OCI-LY7 (cell line): ENCODE data around the gene LARP7. TPM values are rescaled to one million over a fixed set of nuclear protein-coding genes. Genes with fewer than 3 reads are reported as not detected.

Source experiments
- BruUV-seq: library from RNA; stranded (reverse); fragments of 400-500 nt; replicated peaks from 2 replicates; lab custom pipeline; 2021; lab: Mats Ljungman, UMichigan
- CTCF ChIA-PET: fragments of 300-600 bp; sonication (Branson Sonifier 250); formaldehyde crosslinking; loops from one replicate; lab custom pipeline; 2022; ENCODE audit warnings: antibody characterized with exemption; ENCODE audit not compliant: unreplicated experiment; lab: Charles Lee
- POLR2A ChIA-PET: fragments of 300-600 bp; sonication (Branson Sonifier 250); formaldehyde crosslinking; loops from one replicate; lab custom pipeline; 2022; ENCODE audit warnings: antibody characterized with exemption; lab: Charles Lee
- DNase-seq: peaks from one replicate; pipeline ENCODE4 v3.0.0-alpha.2; 2015; ENCODE audit warnings: low spot score
- H2AFZ ChIP-seq: fragments of 200-600 bp; sonication (generic), shearing (Covaris generic); 2 replicates; pipeline ENCODE4 v1.6.1; 2014; ENCODE audit warnings: mild to moderate bottlenecking, antibody characterized with exemption, low read length, moderate library complexity
- H3K27ac ChIP-seq: fragments of 200-600 bp; sonication (generic); 2 replicates; pipeline ENCODE4 v1.5.1; 2014; ENCODE audit warnings: mixed run types, low read depth, mild to moderate bottlenecking, moderate library complexity, low read length, inconsistent platforms; ENCODE audit not compliant: poor library complexity, severe bottlenecking
- H3K36me3 ChIP-seq: fragments of 200-600 bp; sonication (generic); 2 replicates; pipeline ENCODE4 v1.6.1; 2014; ENCODE audit warnings: mild to moderate bottlenecking, antibody characterized with exemption, low read length, moderate library complexity, mixed read lengths; ENCODE audit not compliant: insufficient read depth
- H3K4me1 ChIP-seq: fragments of 200-600 bp; sonication (generic); 2 replicates; pipeline ENCODE4 v1.5.1; 2014; ENCODE audit warnings: mild to moderate bottlenecking, low read length; ENCODE audit not compliant: insufficient read depth, poor library complexity, severe bottlenecking
- H3K4me2 ChIP-seq: fragments of 200-600 bp; sonication (generic); 2 replicates; pipeline ENCODE4 v1.6.1; 2014; ENCODE audit warnings: mild to moderate bottlenecking, low read length
- H3K4me3 ChIP-seq: fragments of 200-600 bp; sonication (generic); 2 replicates; pipeline ENCODE4 v1.5.1; 2014; ENCODE audit warnings: mild to moderate bottlenecking, low read depth, low read length; ENCODE audit not compliant: poor library complexity, severe bottlenecking
- H3K79me2 ChIP-seq: fragments of 200-600 bp; sonication (generic); 2 replicates; pipeline ENCODE4 v1.6.1; 2016; ENCODE audit warnings: low read depth, mild to moderate bottlenecking, low read length, moderate library complexity, mixed read lengths; ENCODE audit not compliant: insufficient read depth
- H3K9me2 ChIP-seq: fragments of 200-600 bp; sonication (generic); 2 replicates; pipeline ENCODE4 v1.6.1; 2016; ENCODE audit warnings: mild to moderate bottlenecking, low read length, mixed read lengths; ENCODE audit not compliant: insufficient read depth
- H3K9me3 ChIP-seq: fragments of 200-600 bp; sonication (generic); 2 replicates; pipeline ENCODE4 v1.6.1; 2014; ENCODE audit warnings: mild to moderate bottlenecking, mixed run types, low read length, mixed read lengths
- H4K20me1 ChIP-seq: fragments of 200-600 bp; sonication (generic); 2 replicates; pipeline ENCODE4 v1.6.1; 2014; ENCODE audit warnings: mild to moderate bottlenecking, antibody characterized with exemption, low read length, moderate library complexity, mixed read lengths; ENCODE audit not compliant: insufficient read depth
- CTCF ChIP-seq: fragments of 200-600 bp; sonication (generic); conservative IDR thresholded peaks from 2 replicates; pipeline ENCODE4 v1.5.1; 2014; ENCODE audit warnings: mild to moderate bottlenecking, antibody characterized with exemption, low read length, moderate library complexity, mixed read lengths
- EZH2phosphoT487 ChIP-seq: fragments of 200-600 bp; sonication (generic); IDR thresholded peaks from 2 replicates; pipeline ENCODE4 v1.6.1; 2018; ENCODE audit warnings: low read depth, borderline replicate concordance, mild to moderate bottlenecking, mixed run types, antibody characterized with exemption, low read length, moderate library complexity, mixed read lengths
- intact Hi-C: fragments of 100-400 bp; cut with micrococcal nuclease; formaldehyde crosslinking; loops from one replicate; pipeline ENCODE4 v1.10.0; 2022; ENCODE audit not compliant: unreplicated experiment
- total RNA-seq, 2 experiments: library from RNA; depleted of rRNA in 1 of 2; stranded (reverse); fragments of >200 nt in 1 of 2; shearing (Covaris generic) in 1 of 2; gene quantifications; 2 replicates each; pipeline ENCODE4 v1.2.3, GENCODE V29; 2014 to 2022

The LARP7 gene
- total RNA-seq, 2 experiments from 2014 or later = 35.0 to 53.9 TPM

GRCh38 chr4:112650332-112650731 lies 13.4 kb downstream of the LARP7 start:
- Histone ChIP-seq H3K9me3 (no peaks in the 10 kb centered on the region), H3K4me3 (no peak overlapping the region), H3K4me2 (no peak overlapping the region), H3K79me2 (no peaks in the 10 kb centered on the region), H3K36me3 (peaks cover 97% of the 10 kb centered on the region), H3K27ac (no peak overlapping the region), H3K9me2 (no peaks in the 10 kb centered on the region), H4K20me1 (no peaks in the 10 kb centered on the region), H2AFZ (no peak overlapping the region), H3K4me1 (no peaks in the 10 kb centered on the region)
- POLR2A ChIA-PET = no interaction called here
- DNase-seq = no peak
- TF ChIP-seq CTCF (no peak), EZH2phosphoT487 (no peak)
- intact Hi-C loops = no loop called here
- CTCF ChIA-PET = no interaction called here
- BruUV-seq = no TSS peak

GRCh38 chr4:112651641-112652040 lies 14.7 kb downstream of the LARP7 start:
- H3K36me3 ChIP-seq = peaks cover 98% of the 10 kb centered on the region
- H3K9me2 ChIP-seq = no peaks in the 10 kb centered on the region
- H3K27ac ChIP-seq = no peak overlapping the region
- no peak overlapping the region for H3K4me3 ChIP-seq
- intact Hi-C loops = no loop called here
- ChIA-PET CTCF (no interaction called here), POLR2A (no interaction called here)
- H4K20me1 ChIP-seq = no peaks in the 10 kb centered on the region
- H3K4me1 ChIP-seq = no peaks in the 10 kb centered on the region
- H2AFZ ChIP-seq = no peak overlapping the region
- no peak overlapping the region for H3K4me2 ChIP-seq
- no peak for DNase-seq
- no TSS peak for BruUV-seq
- H3K79me2 ChIP-seq = no peaks in the 10 kb centered on the region
- TF ChIP-seq EZH2phosphoT487 = no peak
- no peak for TF ChIP-seq CTCF
- no peaks in the 10 kb centered on the region for H3K9me3 ChIP-seq

- H3K9me3 ChIP-seq = no peaks in the 10 kb centered on the region
- BruUV-seq = no TSS peak
- H3K9me2 ChIP-seq = no peaks in the 10 kb centered on the region
- no peaks in the 10 kb centered on the region for H3K4me1 ChIP-seq
- H3K4me2 ChIP-seq = no peak overlapping the region
- H3K4me3 ChIP-seq = no peak overlapping the region
- H2AFZ ChIP-seq = no peak overlapping the region
- POLR2A ChIA-PET = interaction anchor here (0.6 to 0.8 kb wide), 5 partner anchors 15 to 426 kb away, joined by 3 to 7 read pairs (median 6); no protein-coding TSS in a partner anchor
- no peak overlapping the region for H3K27ac ChIP-seq
- H3K36me3 ChIP-seq = peaks cover 98% of the 10 kb centered on the region
- CTCF ChIA-PET = no interaction called here
- H3K79me2 ChIP-seq = no peaks in the 10 kb centered on the region
- no peak for DNase-seq
- H4K20me1 ChIP-seq = no peaks in the 10 kb centered on the region
- intact Hi-C loops = no loop called here
- TF ChIP-seq CTCF = no peak
These were observed 15.3 kb downstream of the LARP7 start for GRCh38 chr4:112652216-112652615.
